Right forelimb (tissue), 1 donor: ENCODE measurements around the gene PPM1H.

Source experiments
- DNase-seq: peaks from one replicate; pipeline ENCODE4 v3.0.0-alpha.2; 2018

The PPM1H gene

GRCh38 chr12:62792236-62792870 lies 142.6 kb downstream of the PPM1H start:
- DNase-seq = no peak

GRCh38 chr12:62789851-62790250 lies 145.1 kb downstream of the PPM1H start:
- DNase-seq = no peak

DNA sequence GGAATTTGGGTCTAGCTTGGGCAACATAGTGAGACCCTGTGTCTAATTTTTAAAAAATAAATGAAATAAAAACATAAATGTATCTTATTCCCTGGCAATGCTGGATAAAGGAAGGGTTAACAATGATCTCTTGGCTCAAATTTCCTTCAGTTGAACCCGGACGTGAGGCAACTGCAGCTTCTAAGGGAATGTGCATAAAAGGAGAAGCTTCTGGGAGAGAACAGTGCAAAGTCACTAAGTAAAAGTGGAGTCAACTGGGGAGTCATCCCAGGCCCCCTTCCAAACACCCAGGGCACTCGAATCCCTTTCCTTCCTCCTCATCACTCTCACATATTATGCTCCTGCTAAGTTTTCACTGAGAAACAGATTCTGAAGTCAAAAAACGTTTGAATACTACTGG lies 147.3 kb downstream of the PPM1H start:
- DNase-seq = no peak

DNA sequence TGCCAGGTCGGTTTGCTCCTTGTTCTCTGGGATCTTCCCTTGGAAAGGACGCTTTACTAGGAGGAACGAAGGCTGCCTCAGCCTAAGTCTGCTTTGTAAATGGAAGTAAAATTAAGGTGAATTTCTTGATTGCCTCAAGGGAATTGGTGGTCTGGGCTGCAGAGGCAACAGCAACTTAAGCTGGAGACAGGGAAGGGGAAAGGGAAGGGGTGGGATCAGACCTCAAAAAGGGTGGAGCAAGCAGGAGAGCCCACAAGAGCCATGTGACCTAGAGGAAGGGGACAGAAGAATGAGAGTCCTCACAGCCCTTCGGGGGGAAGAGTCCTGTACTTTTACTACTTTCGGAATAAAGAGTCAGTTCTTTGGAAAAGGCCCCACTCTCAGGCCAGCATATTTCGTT lies 147.9 kb downstream of the PPM1H start:
- DNase-seq = no peak

- DNase-seq = peak; percentile 67
Observed at GRCh38 chr12:62785941-62786559, 148.9 kb downstream of the PPM1H start.

GRCh38 chr12:62784576-62784975 lies 150.4 kb downstream of the PPM1H start:
- DNase-seq = no peak

- DNase-seq = no peak
Observed at GRCh38 chr12:62783881-62784280, 151.1 kb downstream of the PPM1H start.

DNA sequence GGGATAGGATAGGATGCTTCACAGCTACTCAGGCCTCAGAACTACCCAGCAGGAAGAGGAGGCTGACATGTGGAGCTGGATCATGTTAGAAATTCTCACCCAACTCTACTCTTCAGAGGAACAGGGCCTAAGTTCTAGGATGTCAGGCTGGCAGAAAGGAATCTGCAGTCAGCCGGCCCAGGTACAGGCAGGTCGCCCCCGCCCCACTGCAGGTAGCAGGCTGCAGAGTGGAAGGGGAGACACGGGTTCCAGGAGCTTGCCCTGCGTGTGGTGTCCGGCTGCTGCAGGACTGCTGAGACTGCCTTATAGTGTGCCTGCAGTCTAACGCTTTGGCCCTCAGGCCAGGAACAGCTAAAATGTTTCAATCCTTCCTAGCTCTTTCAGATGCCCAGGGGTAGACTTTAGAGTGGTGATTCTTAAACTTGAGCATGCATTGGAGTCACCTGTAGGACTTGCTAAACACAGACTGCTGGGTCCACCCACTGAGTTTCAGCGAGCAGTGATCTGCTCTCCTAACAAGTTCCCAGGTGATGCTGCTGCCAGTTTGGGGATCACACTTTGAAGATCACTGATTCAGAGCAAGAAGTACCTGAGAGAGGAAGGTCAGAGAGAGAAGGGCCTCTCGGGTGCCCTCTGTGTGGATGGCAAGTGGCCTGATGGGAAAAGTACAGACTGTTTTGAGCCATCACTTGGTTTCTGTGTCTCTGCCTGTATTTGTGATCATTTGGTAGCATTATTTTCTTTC lies 153.6 kb downstream of the PPM1H start:
- DNase-seq = no peak

DNA sequence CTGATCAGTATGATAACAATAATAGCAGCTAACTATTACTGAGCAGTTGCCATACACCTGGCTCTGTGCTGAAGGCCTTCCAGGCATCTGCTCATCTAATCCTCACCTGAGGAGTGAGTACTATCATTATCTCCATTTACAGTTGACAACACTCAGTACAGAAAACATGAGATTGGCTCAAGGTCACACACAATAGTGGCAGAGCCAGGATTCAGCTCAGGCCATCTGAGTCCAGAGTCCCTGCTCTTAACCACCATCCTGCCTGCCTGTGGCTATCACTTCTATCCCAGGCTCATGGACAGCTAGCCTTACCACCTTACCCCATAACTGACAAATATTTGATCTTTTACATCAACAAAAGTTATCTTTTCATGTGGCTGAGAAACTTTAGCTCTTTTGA lies 155.5 kb downstream of the PPM1H start:
- no peak for DNase-seq

DNA sequence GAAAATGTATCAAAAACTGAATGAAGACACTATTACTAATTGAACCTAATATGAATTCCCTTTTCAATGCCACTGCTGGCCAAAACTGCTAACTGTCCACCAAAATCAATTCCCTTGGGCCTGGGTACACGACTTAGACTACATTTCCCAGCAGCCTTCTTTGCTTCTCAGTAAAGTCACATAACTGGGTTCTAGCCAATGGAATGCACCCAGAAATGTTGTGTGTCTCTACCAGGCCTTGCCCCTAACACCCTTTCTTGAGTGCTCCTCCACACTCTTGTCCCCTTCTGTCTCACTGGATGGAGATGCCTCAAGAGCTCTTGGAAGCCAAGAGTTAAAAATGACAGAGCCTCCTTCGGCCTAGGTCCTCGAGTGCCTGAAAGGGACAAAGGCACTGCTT lies 156.8 kb downstream of the PPM1H start:
- DNase-seq = no peak

- no peak for DNase-seq
Observed at GRCh38 chr12:62776997-62777396, 158.0 kb downstream of the PPM1H start.

DNA sequence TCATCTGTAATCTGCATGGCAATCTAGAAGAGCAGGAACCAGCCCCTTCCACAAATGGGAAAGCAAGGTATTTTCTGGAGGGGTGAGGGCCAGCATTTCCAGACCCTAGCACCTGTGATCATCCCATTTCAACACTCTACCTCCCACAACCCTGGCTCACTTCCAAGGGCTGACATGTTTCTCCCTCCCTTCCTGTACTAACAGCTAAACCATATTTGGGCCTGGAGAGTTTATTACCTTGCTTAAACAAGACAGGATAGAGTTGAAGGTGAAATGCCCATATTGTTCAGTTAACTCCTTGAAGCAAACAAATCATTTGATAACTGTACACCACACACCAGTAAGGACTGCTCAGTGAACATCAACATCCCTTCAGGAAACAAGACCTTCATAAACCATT lies 158.4 kb downstream of the PPM1H start:
- no peak for DNase-seq

GRCh38 chr12:62774794-62775193 lies 160.2 kb downstream of the PPM1H start:
- no peak for DNase-seq

GRCh38 chr12:62772416-62772955 lies 162.5 kb downstream of the PPM1H start:
- DNase-seq = no peak

GRCh38 chr12:62771828-62772227 lies 163.1 kb downstream of the PPM1H start:
- DNase-seq = no peak

- no peak for DNase-seq
Observed at GRCh38 chr12:62770381-62770780, 164.6 kb downstream of the PPM1H start.

DNA sequence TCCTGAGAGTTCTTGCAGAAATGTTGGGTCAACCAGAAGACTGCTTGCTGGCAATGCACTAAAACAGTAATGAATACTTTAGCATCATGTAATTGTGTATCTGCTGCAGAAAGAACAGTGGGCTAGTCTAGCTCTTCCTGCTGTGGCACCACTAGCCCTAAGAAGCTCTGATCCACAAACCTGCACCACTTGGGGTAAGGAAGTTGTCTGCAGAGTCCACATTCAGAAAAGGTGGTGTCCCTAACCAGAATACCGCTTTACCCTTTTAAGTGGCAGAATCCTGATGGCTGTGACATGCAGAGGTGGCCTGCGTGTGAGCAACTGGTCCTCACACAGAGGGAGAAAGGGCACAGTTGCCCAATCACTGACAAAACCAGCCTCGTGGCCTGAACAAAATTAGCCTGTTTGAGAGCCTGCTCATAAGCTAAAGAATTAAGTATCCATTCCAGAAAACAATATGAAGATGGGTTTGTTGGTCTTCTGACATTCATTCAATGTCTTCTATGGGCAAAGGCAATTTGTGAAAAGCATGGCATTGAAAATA lies 165.8 kb downstream of the PPM1H start:
- no peak for DNase-seq

- DNase-seq = no peak
Observed at GRCh38 chr12:62767946-62768345, 167.0 kb downstream of the PPM1H start.

- no peak for DNase-seq
Observed at GRCh38 chr12:62767496-62767895, 167.5 kb downstream of the PPM1H start.

DNA sequence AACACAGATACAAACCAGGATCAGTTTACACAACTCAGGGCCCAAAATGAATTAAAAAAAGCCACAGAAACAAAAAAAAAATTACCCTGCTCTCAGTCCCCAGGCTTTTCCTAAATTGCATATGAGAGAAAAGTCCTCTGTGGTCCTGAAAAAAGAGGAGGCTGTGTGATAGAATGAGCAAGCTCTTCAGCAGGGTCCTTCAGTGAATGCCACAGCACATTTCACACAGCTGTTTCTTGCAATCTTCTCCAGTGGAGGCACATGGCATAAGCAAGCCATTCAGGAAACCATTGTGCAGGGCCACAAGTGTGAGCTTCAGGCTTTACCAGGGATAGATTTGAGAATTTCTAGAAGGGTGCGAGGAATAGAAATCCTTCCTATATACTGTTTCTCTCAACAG lies 168.5 kb downstream of the PPM1H start:
- no peak for DNase-seq

GRCh38 chr12:62763861-62764645 lies 170.9 kb downstream of the PPM1H start:
- no peak for DNase-seq

GRCh38 chr12:62763312-62763711 lies 171.6 kb downstream of the PPM1H start:
- no peak for DNase-seq

- DNase-seq = no peak
Observed at GRCh38 chr12:62762645-62763044, 172.3 kb downstream of the PPM1H start.
